Gastroesophageal sphincter (tissue), 3 donors: ENCODE measurements around the gene DRAP1.

Source experiments
- EP300 ChIP-seq: sonication (generic); formaldehyde crosslinking; IDR thresholded peaks from one replicate; pipeline ENCODE4 v1.6.1; 2017; ENCODE audit warnings: antibody characterized with exemption, mild to moderate bottlenecking
- POLR2A ChIP-seq, 2 donors: fragments of 450-650 bp; IDR thresholded peaks; one replicate each; pipeline ENCODE4 v1.6.1; 2017; ENCODE audit warnings: antibody characterized with exemption in 2 of 2, mild to moderate bottlenecking in 2 of 2, moderate library complexity in 1 of 2
- TF ChIP-seq, protein P1 (sequence below), 4 experiments: fragments of 200-600 bp in 2 of 4; fragments of 450-650 bp in 2 of 4; sonication (generic) in 1 of 4; IDR thresholded peaks; one replicate each; pipeline ENCODE4 v1.5.1; 2017 to 2019; ENCODE audit warnings: antibody characterized with exemption in 4 of 4, mild to moderate bottlenecking in 2 of 4, moderate library complexity in 2 of 4

DNA sequence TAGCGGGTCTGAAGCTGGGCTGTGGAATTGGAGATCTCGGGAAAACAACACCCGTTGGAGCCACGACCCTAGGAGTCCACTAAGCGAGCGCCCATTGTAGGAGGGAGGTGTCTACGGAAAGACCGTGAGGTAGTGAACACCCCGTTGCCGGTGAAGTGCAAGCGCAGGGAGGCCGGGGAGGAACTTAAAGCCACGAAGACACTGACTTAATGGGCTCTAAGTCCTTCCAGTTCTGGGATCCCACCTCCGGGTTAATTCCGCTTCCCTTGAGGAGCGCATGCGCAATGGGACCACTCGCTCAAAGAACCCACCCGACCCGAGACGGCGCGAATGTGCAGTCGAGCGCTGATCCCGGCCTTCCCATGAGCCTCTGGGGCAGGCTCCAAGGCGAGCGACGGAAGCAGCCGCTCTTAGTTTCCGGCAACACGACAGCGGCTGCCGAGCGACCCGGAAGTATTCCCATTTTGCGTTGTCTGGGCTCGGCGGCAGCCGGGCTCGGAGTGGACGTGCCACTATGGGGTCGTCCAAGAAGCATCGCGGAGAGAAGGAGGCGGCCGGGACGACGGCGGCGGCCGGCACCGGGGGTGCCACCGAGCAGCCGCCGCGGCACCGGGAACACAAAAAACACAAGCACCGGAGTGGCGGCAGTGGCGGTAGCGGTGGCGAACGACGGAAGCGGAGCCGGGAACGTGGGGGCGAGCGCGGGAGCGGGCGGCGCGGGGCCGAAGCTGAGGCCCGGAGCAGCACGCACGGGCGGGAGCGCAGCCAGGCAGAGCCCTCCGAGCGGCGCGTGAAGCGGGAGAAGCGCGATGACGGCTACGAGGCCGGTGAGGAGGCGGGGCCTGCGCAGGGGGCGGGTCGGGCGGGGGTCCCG is 42.3 kb downstream of the DRAP1 start, which contains the start of gene SART1:
- TF ChIP-seq, protein P1, sequence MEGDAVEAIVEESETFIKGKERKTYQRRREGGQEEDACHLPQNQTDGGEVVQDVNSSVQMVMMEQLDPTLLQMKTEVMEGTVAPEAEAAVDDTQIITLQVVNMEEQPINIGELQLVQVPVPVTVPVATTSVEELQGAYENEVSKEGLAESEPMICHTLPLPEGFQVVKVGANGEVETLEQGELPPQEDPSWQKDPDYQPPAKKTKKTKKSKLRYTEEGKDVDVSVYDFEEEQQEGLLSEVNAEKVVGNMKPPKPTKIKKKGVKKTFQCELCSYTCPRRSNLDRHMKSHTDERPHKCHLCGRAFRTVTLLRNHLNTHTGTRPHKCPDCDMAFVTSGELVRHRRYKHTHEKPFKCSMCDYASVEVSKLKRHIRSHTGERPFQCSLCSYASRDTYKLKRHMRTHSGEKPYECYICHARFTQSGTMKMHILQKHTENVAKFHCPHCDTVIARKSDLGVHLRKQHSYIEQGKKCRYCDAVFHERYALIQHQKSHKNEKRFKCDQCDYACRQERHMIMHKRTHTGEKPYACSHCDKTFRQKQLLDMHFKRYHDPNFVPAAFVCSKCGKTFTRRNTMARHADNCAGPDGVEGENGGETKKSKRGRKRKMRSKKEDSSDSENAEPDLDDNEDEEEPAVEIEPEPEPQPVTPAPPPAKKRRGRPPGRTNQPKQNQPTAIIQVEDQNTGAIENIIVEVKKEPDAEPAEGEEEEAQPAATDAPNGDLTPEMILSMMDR (IDR thresholded peaks at IDR 0.05): peak in 1 of 4 experiments; percentile 2
- peak; percentile 55 to 60 for TF ChIP-seq POLR2A (IDR thresholded peaks at IDR 0.05)
- TF ChIP-seq EP300: no peak
